ENCODE data around the gene TREML2. TPM values are rescaled to one million over a fixed set of nuclear protein-coding genes. Genes with fewer than 3 reads are reported as not detected.

Gene TREML2
- total RNA-seq, 4 donors from 2014 or later = 0.66 TPM; not detected in 3

DNA sequence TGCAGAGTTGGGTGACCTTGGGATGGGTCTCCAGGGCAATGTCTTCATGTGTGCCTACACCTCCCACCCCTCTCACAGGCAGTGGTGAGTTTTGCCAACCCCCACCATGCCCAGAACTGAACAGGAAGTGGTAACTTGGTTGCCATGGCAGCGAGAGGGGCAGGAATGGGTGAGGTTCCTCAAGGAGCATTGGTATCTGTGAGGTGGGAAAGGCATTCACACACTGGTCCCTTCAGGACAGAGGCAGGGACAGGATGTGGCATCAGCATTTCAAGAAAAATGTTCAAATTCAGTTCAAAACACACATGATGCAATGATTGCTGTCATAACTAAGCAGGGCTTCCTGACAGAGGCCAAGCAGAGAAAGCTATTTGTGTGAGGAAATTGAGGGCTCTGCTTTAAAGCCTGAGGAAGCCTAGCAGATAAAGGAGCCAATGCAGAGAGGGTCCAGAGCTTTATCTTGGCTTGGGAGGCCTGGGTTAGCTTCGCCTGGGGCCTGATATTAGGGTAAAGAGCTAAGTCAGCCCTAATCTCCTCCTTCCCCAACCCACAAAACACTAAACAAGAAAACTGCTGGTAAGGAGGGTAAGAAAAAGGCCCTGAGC lies 551 bp downstream of the TREML2 start:
- 63% methylated on average over 2 of the region's 2 CpGs for WGBS
- Histone ChIP-seq H3K4me1 (peaks cover 0 to 6% (median 0%) of the 10 kb centered on the region in 4 donors), H3K9me3 (no peaks in the 10 kb centered on the region), H3K36me3 (no peaks in the 10 kb centered on the region), H3K27me3 (peaks cover 0 to 10% (median 0%) of the 10 kb centered on the region in 4 donors), H3K4me3 (no peak overlapping the region), H3K27ac (replicated peaks in 1 of 4) (peak overlapping the region in 1 of 4 donors; percentile 54)
- TF ChIP-seq, protein P1, sequence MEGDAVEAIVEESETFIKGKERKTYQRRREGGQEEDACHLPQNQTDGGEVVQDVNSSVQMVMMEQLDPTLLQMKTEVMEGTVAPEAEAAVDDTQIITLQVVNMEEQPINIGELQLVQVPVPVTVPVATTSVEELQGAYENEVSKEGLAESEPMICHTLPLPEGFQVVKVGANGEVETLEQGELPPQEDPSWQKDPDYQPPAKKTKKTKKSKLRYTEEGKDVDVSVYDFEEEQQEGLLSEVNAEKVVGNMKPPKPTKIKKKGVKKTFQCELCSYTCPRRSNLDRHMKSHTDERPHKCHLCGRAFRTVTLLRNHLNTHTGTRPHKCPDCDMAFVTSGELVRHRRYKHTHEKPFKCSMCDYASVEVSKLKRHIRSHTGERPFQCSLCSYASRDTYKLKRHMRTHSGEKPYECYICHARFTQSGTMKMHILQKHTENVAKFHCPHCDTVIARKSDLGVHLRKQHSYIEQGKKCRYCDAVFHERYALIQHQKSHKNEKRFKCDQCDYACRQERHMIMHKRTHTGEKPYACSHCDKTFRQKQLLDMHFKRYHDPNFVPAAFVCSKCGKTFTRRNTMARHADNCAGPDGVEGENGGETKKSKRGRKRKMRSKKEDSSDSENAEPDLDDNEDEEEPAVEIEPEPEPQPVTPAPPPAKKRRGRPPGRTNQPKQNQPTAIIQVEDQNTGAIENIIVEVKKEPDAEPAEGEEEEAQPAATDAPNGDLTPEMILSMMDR (IDR thresholded peaks at IDR 0.05) = no peak
- TF ChIP-seq POLR2AphosphoS5 (IDR thresholded peaks at IDR 0.05) (no peak), EP300 (IDR thresholded peaks at IDR 0.05) (no peak), POLR2A (IDR thresholded peaks at IDR 0.05; ENCODE audit: low read depth) (no peak)
- DNase-seq (ENCODE audit: extremely low spot score) = peak; percentile 91
- intact Hi-C loops (cut with DNase I) = no loop called here

DNA sequence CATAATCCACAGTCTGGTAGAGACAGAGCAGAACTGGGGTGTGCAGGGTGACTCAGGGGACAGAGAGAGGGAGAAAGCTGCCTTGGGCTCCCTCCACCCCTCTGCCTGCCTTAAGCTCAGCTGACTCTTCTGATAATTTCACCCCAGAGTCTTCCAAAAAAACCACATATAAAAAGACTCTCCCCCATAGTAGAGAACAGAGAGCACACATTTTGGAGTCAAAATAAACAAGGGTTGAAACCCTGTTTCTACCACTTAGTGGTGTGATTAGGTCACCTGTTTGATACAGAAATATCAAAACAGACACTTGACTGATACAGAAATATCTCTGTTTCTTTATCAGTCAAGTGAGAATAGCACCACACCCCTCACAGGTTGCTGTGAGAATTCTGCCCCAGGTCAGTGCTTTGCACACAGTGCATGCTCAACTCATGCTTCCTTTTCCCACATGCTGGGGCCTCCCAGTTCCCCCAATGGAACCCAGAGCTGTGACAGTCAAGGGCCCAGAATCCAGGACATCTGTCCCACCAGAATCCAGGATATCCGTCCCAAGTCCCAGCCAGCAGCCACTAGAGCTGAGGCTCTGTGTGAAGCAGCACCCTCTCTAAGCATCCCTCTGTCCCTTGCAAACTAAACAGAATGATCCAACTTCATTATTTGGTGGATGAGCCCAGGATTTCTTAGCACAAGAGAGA lies 1.2 kb downstream of the TREML2 start:
- Histone ChIP-seq H3K4me3 (no peak overlapping the region), H3K27ac (replicated peaks in 1 of 4) (no peak overlapping the region), H3K36me3 (no peaks in the 10 kb centered on the region), H3K9me3 (no peaks in the 10 kb centered on the region), H3K27me3 (peaks cover 0 to 17% (median 0%) of the 10 kb centered on the region in 4 donors), H3K4me1 (peaks cover 0 to 6% (median 0%) of the 10 kb centered on the region in 4 donors)
- 80% methylated on average over 1 of the region's 1 CpG for WGBS
- DNase-seq (ENCODE audit: extremely low spot score) = peak; percentile 89
- intact Hi-C loops (cut with DNase I) = no loop called here
- TF ChIP-seq POLR2A (IDR thresholded peaks at IDR 0.05; ENCODE audit: low read depth) = no peak
- TF ChIP-seq, protein P1 (IDR thresholded peaks at IDR 0.05) = no peak
- no peak for TF ChIP-seq POLR2AphosphoS5 (IDR thresholded peaks at IDR 0.05)
- TF ChIP-seq EP300 (IDR thresholded peaks at IDR 0.05) = no peak

DNA sequence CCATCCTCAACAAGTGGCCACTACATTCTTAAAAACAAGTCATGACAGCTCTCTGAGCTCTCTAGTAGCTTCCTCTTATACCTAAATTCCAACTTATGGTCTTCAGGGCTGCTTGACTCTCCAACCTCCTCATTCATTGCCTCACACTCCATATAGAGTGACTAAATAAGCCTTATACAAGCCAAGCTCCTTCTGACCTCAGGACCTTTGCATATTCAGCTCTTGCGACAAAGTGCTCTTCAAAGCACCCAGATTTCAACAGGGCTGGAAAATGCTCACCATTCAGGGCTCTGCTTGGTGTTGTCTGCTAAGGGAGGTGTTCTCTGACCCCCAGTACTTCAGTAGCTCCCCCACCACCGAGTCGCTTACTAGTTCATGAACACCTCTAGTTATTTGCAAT lies 3.7 kb downstream of the TREML2 start:
- H3K27me3 ChIP-seq = peaks cover 0 to 30% (median 0%) of the 10 kb centered on the region in 4 donors
- DNase-seq (ENCODE audit: extremely low spot score) = peak; percentile 24
- no peaks in the 10 kb centered on the region for H3K9me3 ChIP-seq
- H3K36me3 ChIP-seq = no peaks in the 10 kb centered on the region
- TF ChIP-seq POLR2A (IDR thresholded peaks at IDR 0.05; ENCODE audit: low read depth) (no peak), EP300 (IDR thresholded peaks at IDR 0.05) (no peak), POLR2AphosphoS5 (IDR thresholded peaks at IDR 0.05) (no peak)
- TF ChIP-seq, protein P1 (IDR thresholded peaks at IDR 0.05) = no peak
- peaks cover 0 to 6% (median 0%) of the 10 kb centered on the region in 4 donors for H3K4me1 ChIP-seq
- 84% methylated on average over 3 of the region's 3 CpGs for WGBS
- H3K4me3 ChIP-seq = no peak overlapping the region
- H3K27ac ChIP-seq (replicated peaks in 1 of 4) = no peak overlapping the region
- intact Hi-C loops (cut with DNase I) = no loop called here

DNA sequence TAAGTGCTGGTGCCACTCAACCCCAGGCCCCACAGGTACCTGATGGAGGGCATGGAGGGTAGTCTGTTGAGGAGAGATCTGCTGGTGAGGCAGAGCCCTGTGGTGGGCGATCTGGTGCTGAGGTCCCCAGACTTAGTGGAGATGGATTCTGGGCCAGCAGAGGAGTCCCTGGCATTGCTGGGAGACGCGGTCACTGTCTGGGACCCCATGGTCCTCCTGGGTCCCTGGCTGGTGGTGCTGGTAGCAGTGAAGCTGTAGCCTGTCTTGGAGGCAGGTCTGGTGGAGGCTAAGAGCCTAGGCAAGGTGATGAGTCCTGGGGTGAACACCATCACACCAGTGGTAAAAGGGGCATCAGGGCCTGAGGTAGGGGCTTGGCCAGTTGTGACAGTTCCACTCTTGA lies 6.6 kb downstream of the TREML2 start:
- H3K27me3 ChIP-seq = peaks cover 0 to 44% (median 0%) of the 10 kb centered on the region in 4 donors
- H3K27ac ChIP-seq (replicated peaks in 1 of 4) = no peak overlapping the region
- peak; percentile 89 for DNase-seq (ENCODE audit: extremely low spot score)
- intact Hi-C loops (cut with DNase I) = no loop called here
- H3K4me3 ChIP-seq = no peak overlapping the region
- TF ChIP-seq EP300 (IDR thresholded peaks at IDR 0.05) (no peak), POLR2A (IDR thresholded peaks at IDR 0.05; ENCODE audit: low read depth) (no peak), POLR2AphosphoS5 (IDR thresholded peaks at IDR 0.05) (no peak)
- TF ChIP-seq, protein P1 (IDR thresholded peaks at IDR 0.05) = no peak
- WGBS = 70% methylated on average over 2 of the region's 3 CpGs
- no peaks in the 10 kb centered on the region for H3K36me3 ChIP-seq
- peaks cover 0 to 14% (median 9%) of the 10 kb centered on the region in 4 donors for H3K9me3 ChIP-seq
- no peaks in the 10 kb centered on the region for H3K4me1 ChIP-seq
